ENCODE data around the gene UBTD1.

The UBTD1 gene

GRCh38 chr10:97498841-97499560 lies at the start of gene UBTD1:
Gene UBTD1 (plus strand): TSS chr10:97498924. CDS start chr10:97499204, 280 bp downstream.
- Histone ChIP-seq H3K27ac (ENCODE audit: low read length) (peak within 1 kb of the TSS; percentile 59), H3K36me3 (ENCODE audit: insufficient read depth, low read depth, low read length) (no peaks in the 10 kb centered on the region), H3K4me3 (ENCODE audit: low read length) (peak within 1 kb of the TSS; percentile 97), H3K4me1 (ENCODE audit: insufficient read depth, low read length) (peaks cover 24% of the 10 kb centered on the region), H3K9me3 (ENCODE audit: insufficient read depth, low read depth, low read length) (no peaks in the 10 kb centered on the region), H3K9ac (ENCODE audit: low read depth, low read length) (peak within 1 kb of the TSS; percentile 94; the same call in 1 of the 2 replicates), H3K27me3 (ENCODE audit: insufficient read depth, low read length) (peaks cover 33% of the 10 kb centered on the region)

GRCh38 chr10:97450828-97451227 lies 47.9 kb upstream of the UBTD1 start:
- no peaks in the 10 kb centered on the region for H3K27me3 ChIP-seq (ENCODE audit: insufficient read depth, low read length)
- no peak overlapping the region for H3K9ac ChIP-seq (ENCODE audit: low read depth, low read length)
- H3K27ac ChIP-seq (ENCODE audit: low read length) = no peak overlapping the region
- H3K4me3 ChIP-seq (ENCODE audit: low read length) = no peak overlapping the region
- no peaks in the 10 kb centered on the region for H3K9me3 ChIP-seq (ENCODE audit: insufficient read depth, low read depth, low read length)
- H3K36me3 ChIP-seq (ENCODE audit: insufficient read depth, low read depth, low read length) = peaks cover 57% of the 10 kb centered on the region
- no peaks in the 10 kb centered on the region for H3K4me1 ChIP-seq (ENCODE audit: insufficient read depth, low read length)

GRCh38 chr10:97451605-97452004 lies 47.1 kb upstream of the UBTD1 start:
- Histone ChIP-seq H3K9ac (ENCODE audit: low read depth, low read length) (no peak overlapping the region), H3K27ac (ENCODE audit: low read length) (no peak overlapping the region), H3K4me1 (ENCODE audit: insufficient read depth, low read length) (no peaks in the 10 kb centered on the region), H3K36me3 (ENCODE audit: insufficient read depth, low read depth, low read length) (peaks cover 65% of the 10 kb centered on the region), H3K4me3 (ENCODE audit: low read length) (no peak overlapping the region), H3K9me3 (ENCODE audit: insufficient read depth, low read depth, low read length) (no peaks in the 10 kb centered on the region), H3K27me3 (ENCODE audit: insufficient read depth, low read length) (no peaks in the 10 kb centered on the region)

- H3K4me3 ChIP-seq (ENCODE audit: low read length) = no peak overlapping the region
- peaks cover 72% of the 10 kb centered on the region for H3K36me3 ChIP-seq (ENCODE audit: insufficient read depth, low read depth, low read length)
- no peaks in the 10 kb centered on the region for H3K9me3 ChIP-seq (ENCODE audit: insufficient read depth, low read depth, low read length)
- H3K4me1 ChIP-seq (ENCODE audit: insufficient read depth, low read length) = no peaks in the 10 kb centered on the region
- no peak overlapping the region for H3K27ac ChIP-seq (ENCODE audit: low read length)
- H3K27me3 ChIP-seq (ENCODE audit: insufficient read depth, low read length) = no peaks in the 10 kb centered on the region
- H3K9ac ChIP-seq (ENCODE audit: low read depth, low read length) = no peak overlapping the region
Observed at GRCh38 chr10:97452352-97452751, 46.4 kb upstream of the UBTD1 start.

GRCh38 chr10:97454330-97455036 lies 44.2 kb upstream of the UBTD1 start:
- H3K9me3 ChIP-seq (ENCODE audit: insufficient read depth, low read depth, low read length) = no peaks in the 10 kb centered on the region
- H3K27me3 ChIP-seq (ENCODE audit: insufficient read depth, low read length) = no peaks in the 10 kb centered on the region
- no peak overlapping the region for H3K4me3 ChIP-seq (ENCODE audit: low read length)
- no peaks in the 10 kb centered on the region for H3K4me1 ChIP-seq (ENCODE audit: insufficient read depth, low read length)
- H3K27ac ChIP-seq (ENCODE audit: low read length) = no peak overlapping the region
- peaks cover 89% of the 10 kb centered on the region for H3K36me3 ChIP-seq (ENCODE audit: insufficient read depth, low read depth, low read length)
- H3K9ac ChIP-seq (ENCODE audit: low read depth, low read length) = no peak overlapping the region

GRCh38 chr10:97456034-97456685 lies 42.6 kb upstream of the UBTD1 start:
- H3K27ac ChIP-seq (ENCODE audit: low read length) = no peak overlapping the region
- no peaks in the 10 kb centered on the region for H3K27me3 ChIP-seq (ENCODE audit: insufficient read depth, low read length)
- H3K9ac ChIP-seq (ENCODE audit: low read depth, low read length) = no peak overlapping the region
- H3K36me3 ChIP-seq (ENCODE audit: insufficient read depth, low read depth, low read length) = peaks cover 95% of the 10 kb centered on the region
- H3K4me3 ChIP-seq (ENCODE audit: low read length) = no peak overlapping the region
- H3K4me1 ChIP-seq (ENCODE audit: insufficient read depth, low read length) = no peaks in the 10 kb centered on the region
- no peaks in the 10 kb centered on the region for H3K9me3 ChIP-seq (ENCODE audit: insufficient read depth, low read depth, low read length)

- Histone ChIP-seq H3K36me3 (ENCODE audit: insufficient read depth, low read depth, low read length) (peaks cover 98% of the 10 kb centered on the region), H3K9me3 (ENCODE audit: insufficient read depth, low read depth, low read length) (no peaks in the 10 kb centered on the region), H3K27ac (ENCODE audit: low read length) (no peak overlapping the region)
Observed at GRCh38 chr10:97456686-97457065, 42.0 kb upstream of the UBTD1 start.

GRCh38 chr10:97459111-97459510 lies 39.6 kb upstream of the UBTD1 start:
- Histone ChIP-seq H3K27me3 (ENCODE audit: insufficient read depth, low read length) (no peaks in the 10 kb centered on the region), H3K9me3 (ENCODE audit: insufficient read depth, low read depth, low read length) (no peaks in the 10 kb centered on the region), H3K4me3 (ENCODE audit: low read length) (no peak overlapping the region), H3K36me3 (ENCODE audit: insufficient read depth, low read depth, low read length) (peaks cover 99% of the 10 kb centered on the region), H3K4me1 (ENCODE audit: insufficient read depth, low read length) (no peaks in the 10 kb centered on the region), H3K9ac (ENCODE audit: low read depth, low read length) (no peak overlapping the region), H3K27ac (ENCODE audit: low read length) (no peak overlapping the region)

More at GRCh38 chr10:97456686-97457065, 42.0 kb upstream of the UBTD1 start:
- no peak overlapping the region for H3K4me3 ChIP-seq (ENCODE audit: low read length)
- H3K9ac ChIP-seq (ENCODE audit: low read depth, low read length) = no peak overlapping the region
- no peaks in the 10 kb centered on the region for H3K4me1 ChIP-seq (ENCODE audit: insufficient read depth, low read length)
- no peaks in the 10 kb centered on the region for H3K27me3 ChIP-seq (ENCODE audit: insufficient read depth, low read length)

GRCh38 chr10:97459933-97460332 lies 38.8 kb upstream of the UBTD1 start:
- Histone ChIP-seq H3K36me3 (ENCODE audit: insufficient read depth, low read depth, low read length) (peaks cover 99% of the 10 kb centered on the region), H3K4me1 (ENCODE audit: insufficient read depth, low read length) (no peaks in the 10 kb centered on the region), H3K9me3 (ENCODE audit: insufficient read depth, low read depth, low read length) (no peaks in the 10 kb centered on the region), H3K4me3 (ENCODE audit: low read length) (no peak overlapping the region), H3K27me3 (ENCODE audit: insufficient read depth, low read length) (no peaks in the 10 kb centered on the region), H3K27ac (ENCODE audit: low read length) (no peak overlapping the region), H3K9ac (ENCODE audit: low read depth, low read length) (no peak overlapping the region)

GRCh38 chr10:97462309-97462708 lies 36.4 kb upstream of the UBTD1 start:
- Histone ChIP-seq H3K27me3 (ENCODE audit: insufficient read depth, low read length) (no peaks in the 10 kb centered on the region), H3K4me1 (ENCODE audit: insufficient read depth, low read length) (no peaks in the 10 kb centered on the region), H3K36me3 (ENCODE audit: insufficient read depth, low read depth, low read length) (peaks cover 99% of the 10 kb centered on the region), H3K27ac (ENCODE audit: low read length) (no peak overlapping the region), H3K4me3 (ENCODE audit: low read length) (no peak overlapping the region), H3K9ac (ENCODE audit: low read depth, low read length) (no peak overlapping the region), H3K9me3 (ENCODE audit: insufficient read depth, low read depth, low read length) (no peaks in the 10 kb centered on the region)

- Histone ChIP-seq H3K4me1 (ENCODE audit: insufficient read depth, low read length) (no peaks in the 10 kb centered on the region), H3K27me3 (ENCODE audit: insufficient read depth, low read length) (no peaks in the 10 kb centered on the region), H3K9me3 (ENCODE audit: insufficient read depth, low read depth, low read length) (no peaks in the 10 kb centered on the region), H3K27ac (ENCODE audit: low read length) (no peak overlapping the region), H3K36me3 (ENCODE audit: insufficient read depth, low read depth, low read length) (peaks cover 99% of the 10 kb centered on the region), H3K4me3 (ENCODE audit: low read length) (no peak overlapping the region), H3K9ac (ENCODE audit: low read depth, low read length) (no peak overlapping the region)
Observed at GRCh38 chr10:97463363-97464132, 35.2 kb upstream of the UBTD1 start.
